OCI-LY3 (cell line): Measurements from ENCODE around the gene CHCHD10.

Source experiments
- H2AFZ ChIP-seq: fragments of 200-600, 300-600 bp; shearing (Covaris generic); 2 replicates; pipeline ENCODE4 v1.6.0; 2014; ENCODE audit warnings: antibody characterized with exemption, low read depth, low read length
- H3K27ac ChIP-seq: fragments of 200-600, 300-600 bp; sonication (generic); 2 replicates; pipeline ENCODE4 v1.5.1; 2014; ENCODE audit warnings: mild to moderate bottlenecking, low read length, moderate library complexity, mixed read lengths
- H3K27me3 ChIP-seq: fragments of 200-600, 300-600 bp; sonication (generic); 2 replicates; pipeline ENCODE4 v1.6.1; 2014; ENCODE audit warnings: low read depth, low read length, mixed read lengths
- H3K36me3 ChIP-seq: fragments of 200-600, 300-600 bp; sonication (generic); replicated peaks from 2 replicates; pipeline ENCODE3; 2014; ENCODE audit warnings: low read depth, low read length, mixed read lengths
- H3K4me1 ChIP-seq: fragments of 300-600, 200-600 bp; sonication (generic); 2 replicates; pipeline ENCODE4 v1.6.1; 2014; ENCODE audit warnings: low read length, mixed read lengths
- H3K4me2 ChIP-seq: fragments of 200-600, 300-600 bp; sonication (generic); 2 replicates; pipeline ENCODE4 v1.6.1; 2014; ENCODE audit warnings: low read length, mixed read lengths
- H3K4me3 ChIP-seq: fragments of 300-600, 200-600 bp; sonication (generic); 2 replicates; pipeline ENCODE4 v1.5.1; 2014; ENCODE audit warnings: antibody characterized with exemption, mild to moderate bottlenecking, low read length, moderate library complexity
- H3K79me2 ChIP-seq: fragments of 300-600, 200-600 bp; shearing (Covaris generic); 2 replicates; pipeline ENCODE4 v1.6.1; 2014; ENCODE audit warnings: mild to moderate bottlenecking, low read length, mixed read lengths
- H3K9ac ChIP-seq: fragments of 300-600, 200-600 bp; shearing (Covaris generic); 2 replicates; pipeline ENCODE4 v1.6.0; 2014; ENCODE audit warnings: mild to moderate bottlenecking, low read length, moderate library complexity
- H3K9me3 ChIP-seq: fragments of 200-600, 300-600 bp; shearing (Covaris generic); 2 replicates; pipeline ENCODE4 v1.6.1; 2014; ENCODE audit warnings: low read length, mixed read lengths; ENCODE audit not compliant: insufficient read depth
- H4K20me1 ChIP-seq: fragments of 200-600, 300-600 bp; sonication (generic); 2 replicates; pipeline ENCODE4 v1.6.1; 2016; ENCODE audit warnings: low read length, mixed read lengths; ENCODE audit not compliant: insufficient read depth
- EZH2phosphoT487 ChIP-seq: fragments of 200-600 bp; shearing (Covaris generic); IDR thresholded peaks from 2 replicates; pipeline ENCODE4 v1.6.1; 2018; ENCODE audit warnings: antibody characterized with exemption, mixed run types, low read depth
- TF ChIP-seq, protein P1 (sequence below): fragments of 200-600, 300-600 bp; sonication (generic); IDR thresholded peaks from 2 replicates; pipeline ENCODE4 v1.5.1; 2014; ENCODE audit warnings: antibody characterized with exemption, low read length, low read depth

The CHCHD10 gene

DNA sequence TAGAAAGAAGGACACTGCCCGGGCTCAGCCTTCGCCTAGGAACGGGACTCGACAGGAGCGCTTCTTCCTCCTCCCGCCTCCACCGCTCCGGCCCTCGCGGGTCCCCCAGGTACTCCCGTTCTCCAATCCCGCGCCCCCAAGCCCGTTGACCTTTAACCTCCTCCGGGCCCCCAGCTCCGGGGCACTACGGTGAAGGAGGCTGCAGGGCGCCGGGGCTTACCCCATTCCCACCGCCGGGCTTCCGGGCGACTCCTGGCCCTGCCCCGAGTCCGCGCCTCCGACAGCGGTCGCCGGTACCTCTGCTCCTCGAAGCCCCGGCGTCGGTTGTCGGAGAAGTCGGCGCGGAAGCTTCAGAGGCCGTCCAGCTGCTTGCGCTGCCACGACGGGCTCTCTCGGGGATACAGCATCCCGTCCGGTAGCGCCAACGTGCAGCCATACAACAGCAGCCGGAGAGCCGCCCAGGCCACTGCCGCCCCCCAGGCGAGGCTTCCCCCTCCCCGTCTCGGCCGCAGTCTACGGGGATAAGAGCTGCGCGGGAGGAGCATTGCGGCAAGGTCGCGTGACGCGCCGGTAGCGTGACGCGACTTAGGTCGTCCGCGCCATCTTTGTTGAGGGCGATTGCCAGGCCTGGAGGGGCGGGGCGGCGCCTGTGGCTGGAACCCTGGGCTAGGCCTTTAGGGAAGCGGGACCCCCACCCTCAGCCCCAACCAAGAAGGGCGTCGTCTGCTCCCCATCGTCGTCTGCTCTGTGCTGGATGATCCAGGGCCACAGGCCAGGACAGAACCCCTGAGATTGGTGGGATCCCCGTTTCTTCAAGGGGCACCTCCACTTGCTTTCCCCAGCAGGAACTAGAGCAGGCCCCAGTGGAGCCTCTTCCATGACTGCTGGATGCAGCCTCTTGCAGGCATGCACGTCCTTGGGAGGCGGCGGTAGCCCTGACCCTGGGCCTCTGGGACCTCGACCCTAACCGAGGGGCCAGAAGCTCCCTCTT, 50.7 kb downstream of the CHCHD10 start:
- Histone ChIP-seq H3K79me2 (peaks cover 20% of the 10 kb centered on the region), H3K9me3 (no peaks in the 10 kb centered on the region), H3K4me3 (peak overlapping the region; percentile 79), H3K4me2 (peak overlapping the region; percentile 79), H3K4me1 (peaks cover 11% of the 10 kb centered on the region), H3K27me3 (no peaks in the 10 kb centered on the region), H2AFZ (peak overlapping the region; percentile 95), H3K27ac (peak overlapping the region; percentile 30), H3K36me3 (peaks cover 11% of the 10 kb centered on the region), H4K20me1 (no peaks in the 10 kb centered on the region), H3K9ac (peak overlapping the region; percentile 74)
- TF ChIP-seq, protein P1, sequence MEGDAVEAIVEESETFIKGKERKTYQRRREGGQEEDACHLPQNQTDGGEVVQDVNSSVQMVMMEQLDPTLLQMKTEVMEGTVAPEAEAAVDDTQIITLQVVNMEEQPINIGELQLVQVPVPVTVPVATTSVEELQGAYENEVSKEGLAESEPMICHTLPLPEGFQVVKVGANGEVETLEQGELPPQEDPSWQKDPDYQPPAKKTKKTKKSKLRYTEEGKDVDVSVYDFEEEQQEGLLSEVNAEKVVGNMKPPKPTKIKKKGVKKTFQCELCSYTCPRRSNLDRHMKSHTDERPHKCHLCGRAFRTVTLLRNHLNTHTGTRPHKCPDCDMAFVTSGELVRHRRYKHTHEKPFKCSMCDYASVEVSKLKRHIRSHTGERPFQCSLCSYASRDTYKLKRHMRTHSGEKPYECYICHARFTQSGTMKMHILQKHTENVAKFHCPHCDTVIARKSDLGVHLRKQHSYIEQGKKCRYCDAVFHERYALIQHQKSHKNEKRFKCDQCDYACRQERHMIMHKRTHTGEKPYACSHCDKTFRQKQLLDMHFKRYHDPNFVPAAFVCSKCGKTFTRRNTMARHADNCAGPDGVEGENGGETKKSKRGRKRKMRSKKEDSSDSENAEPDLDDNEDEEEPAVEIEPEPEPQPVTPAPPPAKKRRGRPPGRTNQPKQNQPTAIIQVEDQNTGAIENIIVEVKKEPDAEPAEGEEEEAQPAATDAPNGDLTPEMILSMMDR = no peak
- no peak for TF ChIP-seq EZH2phosphoT487
